B cell (primary cell): ENCODE data around the gene CDX1.

ENCODE experiments used
- CTCF ChIP-seq: fragments of 200-600 bp; IDR thresholded peaks from one replicate; pipeline ENCODE4 v1.8.0; 2022; ENCODE audit warnings: antibody characterized with exemption, mild to moderate bottlenecking
- EZH2 ChIP-seq: IDR thresholded peaks from 2 replicates; pipeline ENCODE4 v1.6.1; 2012; ENCODE audit warnings: borderline replicate concordance, low read depth, mild to moderate bottlenecking, moderate library complexity, low read length; ENCODE audit not compliant: insufficient read depth, poor library complexity, severe bottlenecking

- no peak for TF ChIP-seq CTCF
- TF ChIP-seq EZH2 = no peak
These were observed 33.8 kb upstream of the CDX1 start for GRCh38 chr5:150132740-150133139.
